DMS153 (cell line): ENCODE measurements around the gene CHRNA7.
"Not testable (repeated sequence)": the region's sequence is repeated elsewhere in the genome, so short reads cannot be mapped to it uniquely, and the experiment has no call there.

Experiments
- DNase-seq: peaks from one replicate; lab custom pipeline; 2025; lab: John Stamatoyannopoulos, UW

The CHRNA7 gene

GRCh38 chr15:32120577-32121383 is 90.5 kb downstream of the CHRNA7 start:
- no peak for DNase-seq

DNA sequence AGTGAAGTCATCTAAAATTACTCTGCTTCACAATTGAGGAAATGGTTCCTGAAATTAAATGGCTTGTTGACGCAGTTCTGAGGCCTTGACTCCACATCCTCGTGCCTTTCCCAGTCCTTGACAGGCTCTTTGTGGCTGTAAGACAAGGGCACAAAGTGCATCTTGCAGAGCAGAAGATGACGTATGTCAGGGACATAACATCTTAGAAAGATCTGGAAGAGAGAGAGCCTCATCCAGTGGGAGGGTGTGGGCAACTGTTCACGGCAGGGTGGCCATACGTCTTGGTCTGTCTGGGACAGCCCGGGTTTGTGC is 91.0 kb downstream of the CHRNA7 start:
- no peak for DNase-seq

- no peak for DNase-seq
Measured at GRCh38 chr15:32122013-32122412, 91.7 kb downstream of the CHRNA7 start.

- no peak for DNase-seq
Measured at GRCh38 chr15:32123473-32123872, 93.2 kb downstream of the CHRNA7 start.

DNA sequence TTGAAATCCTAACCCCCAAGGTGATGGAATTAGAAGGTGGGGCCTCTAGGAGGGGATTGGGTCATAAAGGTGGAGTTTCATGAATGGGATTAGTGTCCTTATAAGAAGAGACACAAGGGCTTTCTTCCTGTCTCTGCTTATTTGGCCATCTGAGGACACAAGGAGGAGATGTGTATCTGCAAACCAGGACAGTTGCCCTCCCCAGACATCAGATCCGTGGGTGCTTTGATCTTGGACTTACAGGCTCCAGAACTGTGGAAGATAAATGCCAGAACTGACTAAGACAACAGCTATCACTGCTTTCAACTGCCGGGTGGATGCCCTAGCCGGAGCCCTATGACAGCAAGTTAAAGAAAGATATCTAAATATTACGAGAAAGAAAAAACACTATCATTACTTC is 94.4 kb downstream of the CHRNA7 start:
- DNase-seq: no peak

DNA sequence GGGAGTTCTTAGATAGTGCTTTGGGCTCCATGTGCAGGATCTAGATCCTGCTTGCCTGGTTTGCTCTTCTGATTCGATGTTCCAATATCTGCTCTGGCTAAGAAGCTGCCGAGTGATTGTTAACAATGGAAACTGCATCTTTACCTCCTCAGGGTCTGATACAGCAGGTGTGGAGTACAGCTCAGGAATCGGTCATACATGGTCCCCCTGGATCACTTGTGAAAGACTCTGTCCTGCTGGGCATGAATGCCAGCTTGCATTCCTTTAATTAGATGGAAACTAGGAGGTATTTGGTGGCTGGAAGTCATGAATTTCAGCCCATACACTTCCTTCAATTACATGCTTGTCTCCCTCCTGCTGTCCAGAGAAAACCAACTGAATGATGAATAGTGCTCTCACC is 95.3 kb downstream of the CHRNA7 start:
- DNase-seq: no peak

- no peak for DNase-seq
Measured at GRCh38 chr15:32129815-32130214, 99.5 kb downstream of the CHRNA7 start.

DNA sequence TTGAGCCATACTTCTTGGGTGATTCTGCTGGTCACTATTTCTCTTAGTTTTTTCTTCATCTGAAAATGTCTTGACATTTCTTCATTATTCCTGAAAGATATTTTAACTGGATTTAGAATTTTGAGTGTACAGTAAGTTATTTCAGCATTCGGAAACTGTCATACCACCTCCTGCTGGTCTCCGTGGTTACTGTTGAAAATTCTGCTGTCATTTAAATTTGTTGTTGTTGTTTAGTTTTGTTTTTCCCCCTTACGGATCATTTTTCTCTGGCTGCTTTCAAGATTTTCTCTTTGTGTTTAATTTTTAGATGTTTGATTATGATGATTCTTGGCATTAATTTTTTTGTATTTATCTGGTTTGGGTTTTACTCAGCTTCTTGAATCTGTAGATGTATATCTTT is 100.5 kb downstream of the CHRNA7 start:
- no peak for DNase-seq

DNA sequence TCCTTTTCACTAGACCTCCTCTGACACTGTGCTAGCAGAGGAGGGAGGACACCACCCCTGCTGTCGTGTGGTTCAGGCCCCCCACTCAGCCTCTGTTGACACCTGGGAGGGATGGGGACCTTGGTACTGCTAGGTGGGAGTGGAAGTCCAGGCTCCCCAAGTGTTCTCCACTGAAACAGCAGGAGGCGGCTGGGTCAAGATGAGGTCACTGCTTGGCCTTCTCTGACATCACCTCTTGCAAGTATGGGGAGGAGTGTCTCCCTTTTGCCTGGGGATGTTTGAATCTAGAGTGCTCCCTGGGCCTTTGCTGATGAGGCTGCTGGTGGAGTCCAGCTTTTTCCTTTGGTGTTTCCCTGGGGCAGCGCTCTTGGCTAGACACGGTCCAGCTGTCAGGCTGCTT is 101.5 kb downstream of the CHRNA7 start:
- no peak for DNase-seq

DNA sequence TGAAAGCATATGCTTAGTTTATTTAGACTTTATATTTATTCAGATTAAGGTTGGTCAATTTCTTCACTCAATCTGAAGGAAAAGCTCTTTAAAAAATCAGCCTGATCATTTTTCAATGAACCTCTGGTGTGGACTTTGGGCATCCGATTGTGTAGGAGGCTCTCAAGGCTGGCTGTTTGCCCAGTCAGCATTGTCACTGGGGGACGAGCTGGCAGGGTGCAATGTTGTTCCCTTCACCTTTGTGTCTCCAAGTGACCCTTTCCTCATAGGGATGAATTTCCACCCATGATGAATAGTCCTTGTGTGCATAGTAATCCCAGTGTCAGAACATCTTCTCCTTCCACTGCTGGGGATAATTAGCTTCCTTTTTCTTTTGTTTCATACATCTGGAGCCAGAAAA is 102.5 kb downstream of the CHRNA7 start:
- DNase-seq: no peak

- DNase-seq: no peak
Measured at GRCh38 chr15:32134842-32135241, 104.5 kb downstream of the CHRNA7 start.

GRCh38 chr15:32135335-32135734 is 105.0 kb downstream of the CHRNA7 start:
- DNase-seq: no peak

GRCh38 chr15:32145512-32145911 is 115.2 kb downstream of the CHRNA7 start:
- not testable (repeated sequence) for DNase-seq

GRCh38 chr15:32148833-32149555 is 118.7 kb downstream of the CHRNA7 start:
- no peak for DNase-seq

- no peak for DNase-seq
Measured at GRCh38 chr15:32152574-32152973, 122.3 kb downstream of the CHRNA7 start.

DNA sequence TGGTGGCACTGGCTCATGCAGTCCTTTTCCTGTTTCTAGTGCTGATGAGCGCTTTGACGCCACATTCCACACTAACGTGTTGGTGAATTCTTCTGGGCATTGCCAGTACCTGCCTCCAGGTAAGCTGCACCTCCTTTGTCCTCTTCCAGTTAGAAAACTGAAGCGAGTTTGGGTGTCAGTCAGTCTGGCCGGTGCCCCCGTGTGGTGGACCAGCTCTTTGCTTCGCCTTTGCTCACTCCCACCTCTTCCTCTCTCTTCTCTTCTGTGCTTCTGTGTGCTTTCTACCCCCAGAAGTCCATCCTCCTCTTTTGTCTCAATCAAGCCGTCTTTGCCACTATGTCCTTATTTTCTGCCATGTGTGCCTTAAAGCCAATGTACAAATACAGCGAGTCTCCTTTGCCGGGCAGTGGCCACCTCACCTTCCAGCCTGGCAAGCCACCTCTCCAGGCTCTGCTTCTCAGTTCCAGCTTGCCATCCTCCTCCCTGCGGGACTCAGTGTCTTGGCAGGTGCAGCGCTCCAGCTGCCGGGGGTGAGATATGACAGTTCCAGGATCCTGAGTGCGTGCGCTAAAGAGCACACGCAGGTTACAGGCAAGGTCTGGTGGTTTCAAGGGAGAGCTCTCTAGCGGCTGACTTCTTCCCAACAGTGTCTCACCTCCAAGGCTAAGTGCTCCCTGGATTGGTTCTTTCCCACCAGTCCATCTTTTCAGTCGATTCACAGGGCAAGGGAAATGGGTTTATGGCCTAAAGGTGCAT is 123.7 kb downstream of the CHRNA7 start:
- not testable (repeated sequence) for DNase-seq

- not testable (repeated sequence) for DNase-seq
Measured at GRCh38 chr15:32162143-32162542, 131.8 kb downstream of the CHRNA7 start.

DNA sequence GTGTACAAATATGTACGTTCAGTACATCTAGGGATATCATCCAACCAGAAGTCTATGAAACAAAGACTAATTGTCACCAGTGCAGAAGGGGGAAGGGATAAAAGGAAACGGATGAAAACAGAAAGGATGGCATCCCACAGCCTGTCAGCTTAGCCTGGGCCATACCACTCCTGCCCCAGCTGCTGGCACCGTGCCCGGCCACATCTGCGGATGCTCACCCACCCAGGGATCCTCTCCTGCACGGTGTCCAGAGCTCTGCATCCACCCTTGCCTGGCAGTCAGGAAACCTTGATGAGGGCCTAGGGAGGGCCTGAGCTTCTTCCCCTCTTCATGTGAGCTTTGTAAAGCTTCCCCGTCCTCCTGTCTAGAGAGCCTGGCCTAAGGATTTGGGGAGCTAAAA is 133.8 kb downstream of the CHRNA7 start:
- not testable (repeated sequence) for DNase-seq

DNA sequence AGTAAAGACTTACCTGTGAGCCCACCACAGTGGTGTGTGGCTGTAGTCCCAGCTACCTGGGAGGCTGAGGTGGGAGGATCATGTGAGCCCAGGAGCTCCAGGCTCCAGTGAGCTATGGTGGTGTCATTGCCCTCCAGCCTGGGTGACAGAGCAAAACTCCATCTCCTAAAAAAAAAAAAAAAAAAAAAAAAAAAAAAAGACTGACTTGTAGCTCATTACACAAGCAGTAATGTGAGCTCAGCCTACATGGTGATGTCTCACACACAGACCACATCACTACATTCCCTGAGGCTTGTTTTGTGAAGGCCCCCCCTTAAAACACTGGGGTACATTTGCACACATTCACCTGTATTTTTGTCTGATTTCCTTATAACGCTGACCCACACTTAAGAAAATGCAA is 134.4 kb downstream of the CHRNA7 start:
- not testable (repeated sequence) for DNase-seq

- not testable (repeated sequence) for DNase-seq
Measured at GRCh38 chr15:32165775-32166174, 135.5 kb downstream of the CHRNA7 start.

DNA sequence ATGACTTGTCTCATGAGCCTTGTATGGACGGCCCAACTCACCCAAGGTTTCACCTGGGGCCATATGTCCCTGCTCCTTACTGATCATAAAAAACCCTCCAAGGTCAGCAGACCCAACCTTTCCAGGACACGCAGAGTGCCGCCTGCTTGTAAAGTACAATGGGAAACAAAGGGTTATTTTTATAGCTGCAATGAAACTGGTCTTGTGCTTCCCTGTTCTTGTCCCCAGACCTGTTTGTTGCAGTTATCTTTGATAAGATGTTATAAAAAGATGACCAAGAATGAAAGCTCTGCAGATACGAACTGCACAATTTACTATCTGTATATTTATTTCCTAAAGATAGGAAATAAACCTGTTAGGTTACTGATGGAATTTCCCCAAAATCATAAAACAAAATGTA is 136.0 kb downstream of the CHRNA7 start:
- DNase-seq: not testable (repeated sequence)

- DNase-seq: not testable (repeated sequence)
Measured at GRCh38 chr15:32167913-32168312, 137.6 kb downstream of the CHRNA7 start.

DNA sequence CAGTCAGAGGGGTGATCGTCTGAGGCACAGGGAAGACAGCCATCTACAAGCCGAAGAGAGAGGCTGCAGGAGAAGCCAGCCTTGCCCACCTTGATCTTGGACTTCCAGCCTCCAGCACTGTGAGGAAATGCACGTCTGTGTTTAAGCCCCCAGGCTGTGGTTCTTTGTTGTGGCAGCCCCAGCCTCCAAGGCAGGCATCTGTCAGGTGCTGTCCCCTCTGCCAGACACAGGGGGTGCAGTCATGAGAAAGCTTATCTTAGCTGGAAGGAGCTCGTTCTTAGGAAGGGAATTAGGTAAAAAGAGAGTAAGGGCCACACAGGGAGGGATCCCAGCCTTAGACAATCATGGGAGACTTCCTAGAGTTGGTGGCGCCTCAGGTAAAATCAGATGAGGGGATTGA is 150.3 kb downstream of the CHRNA7 start:
- DNase-seq: not testable (repeated sequence)
